GM19372 (cell line): Measurements from ENCODE around the gene PEAR1.

ENCODE experiments used
- ATAC-seq: cut with Tn5 transposase; IDR thresholded peaks from one replicate; pipeline ENCODE4 v1.9.1; 2021; ENCODE audit warnings: mild to moderate bottlenecking, low read depth, moderate library complexity; ENCODE audit not compliant: unreplicated experiment

The PEAR1 gene, protein sequence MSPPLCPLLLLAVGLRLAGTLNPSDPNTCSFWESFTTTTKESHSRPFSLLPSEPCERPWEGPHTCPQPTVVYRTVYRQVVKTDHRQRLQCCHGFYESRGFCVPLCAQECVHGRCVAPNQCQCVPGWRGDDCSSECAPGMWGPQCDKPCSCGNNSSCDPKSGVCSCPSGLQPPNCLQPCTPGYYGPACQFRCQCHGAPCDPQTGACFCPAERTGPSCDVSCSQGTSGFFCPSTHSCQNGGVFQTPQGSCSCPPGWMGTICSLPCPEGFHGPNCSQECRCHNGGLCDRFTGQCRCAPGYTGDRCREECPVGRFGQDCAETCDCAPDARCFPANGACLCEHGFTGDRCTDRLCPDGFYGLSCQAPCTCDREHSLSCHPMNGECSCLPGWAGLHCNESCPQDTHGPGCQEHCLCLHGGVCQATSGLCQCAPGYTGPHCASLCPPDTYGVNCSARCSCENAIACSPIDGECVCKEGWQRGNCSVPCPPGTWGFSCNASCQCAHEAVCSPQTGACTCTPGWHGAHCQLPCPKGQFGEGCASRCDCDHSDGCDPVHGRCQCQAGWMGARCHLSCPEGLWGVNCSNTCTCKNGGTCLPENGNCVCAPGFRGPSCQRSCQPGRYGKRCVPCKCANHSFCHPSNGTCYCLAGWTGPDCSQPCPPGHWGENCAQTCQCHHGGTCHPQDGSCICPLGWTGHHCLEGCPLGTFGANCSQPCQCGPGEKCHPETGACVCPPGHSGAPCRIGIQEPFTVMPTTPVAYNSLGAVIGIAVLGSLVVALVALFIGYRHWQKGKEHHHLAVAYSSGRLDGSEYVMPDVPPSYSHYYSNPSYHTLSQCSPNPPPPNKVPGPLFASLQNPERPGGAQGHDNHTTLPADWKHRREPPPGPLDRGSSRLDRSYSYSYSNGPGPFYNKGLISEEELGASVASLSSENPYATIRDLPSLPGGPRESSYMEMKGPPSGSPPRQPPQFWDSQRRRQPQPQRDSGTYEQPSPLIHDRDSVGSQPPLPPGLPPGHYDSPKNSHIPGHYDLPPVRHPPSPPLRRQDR

DNA sequence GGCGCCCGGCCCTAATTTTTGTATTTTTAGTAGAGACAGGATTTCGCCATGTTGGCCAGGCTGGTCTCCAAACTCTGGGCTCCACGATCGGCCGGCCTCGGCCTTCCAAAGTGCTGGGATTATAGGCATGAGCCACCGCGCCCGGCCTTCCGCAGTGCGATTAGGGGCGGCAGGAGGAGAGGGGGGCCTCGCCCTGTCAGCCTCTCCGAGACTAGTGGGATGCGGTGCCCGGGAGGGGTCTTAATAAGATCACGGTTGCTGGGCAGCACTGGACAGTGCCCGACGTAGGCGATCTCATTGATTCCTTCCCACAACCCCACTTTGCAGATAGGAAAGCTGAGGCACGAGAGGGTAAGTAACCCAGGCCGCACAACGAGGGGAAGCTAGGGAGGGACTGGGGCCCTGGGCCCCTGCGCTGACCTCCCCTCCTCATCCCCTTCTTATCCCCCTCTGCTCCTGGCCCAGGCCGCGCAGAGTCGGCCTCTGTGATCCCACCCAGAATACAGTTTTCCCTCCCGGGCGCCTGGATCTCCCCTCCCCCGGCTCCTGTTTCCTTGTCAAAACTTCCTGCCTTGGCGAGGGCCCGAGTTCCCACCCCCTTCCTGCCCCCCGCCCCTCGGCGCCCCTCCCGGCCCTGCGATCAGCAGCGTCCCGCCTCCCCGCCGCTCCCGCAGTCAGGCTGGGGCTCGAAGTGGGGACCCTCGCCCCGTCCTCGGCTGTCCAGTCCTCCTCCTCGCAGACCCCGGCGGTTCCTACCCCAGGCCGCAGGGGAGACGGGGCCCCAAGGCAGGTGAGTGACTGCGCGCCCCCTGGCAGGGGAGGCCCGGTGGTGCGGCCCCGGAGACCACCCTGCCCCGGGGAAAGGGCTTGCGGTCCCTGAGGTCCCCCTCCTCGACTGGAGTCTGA is at the start of gene PEAR1:
Gene PEAR1, plus strand, starts transcription at position 671 of the 906 bp plus-strand sequence. CDS start 10,209 bp downstream, outside the sequence.
- no peak for ATAC-seq

DNA sequence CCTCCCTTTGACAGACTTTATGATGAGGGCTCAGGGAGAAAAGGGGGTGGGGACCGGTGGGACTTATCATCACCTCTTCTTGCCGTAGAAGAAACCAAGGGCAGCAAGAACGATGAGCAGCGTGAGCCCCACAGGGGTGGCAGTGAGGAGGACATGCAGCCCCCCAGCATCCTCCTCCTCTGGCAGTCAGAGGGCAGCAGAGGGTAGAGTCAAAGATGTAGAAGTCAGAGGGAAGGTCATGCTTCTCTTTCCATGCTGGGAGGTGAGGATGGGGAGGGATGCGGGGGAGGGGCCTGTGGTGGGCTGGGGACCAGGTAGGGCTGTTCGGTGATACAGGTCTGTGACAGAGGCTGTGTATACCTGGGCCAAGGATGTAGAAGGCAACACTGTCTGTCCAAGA is 49.4 kb upstream of the PEAR1 start:
- ATAC-seq = no peak

DNA sequence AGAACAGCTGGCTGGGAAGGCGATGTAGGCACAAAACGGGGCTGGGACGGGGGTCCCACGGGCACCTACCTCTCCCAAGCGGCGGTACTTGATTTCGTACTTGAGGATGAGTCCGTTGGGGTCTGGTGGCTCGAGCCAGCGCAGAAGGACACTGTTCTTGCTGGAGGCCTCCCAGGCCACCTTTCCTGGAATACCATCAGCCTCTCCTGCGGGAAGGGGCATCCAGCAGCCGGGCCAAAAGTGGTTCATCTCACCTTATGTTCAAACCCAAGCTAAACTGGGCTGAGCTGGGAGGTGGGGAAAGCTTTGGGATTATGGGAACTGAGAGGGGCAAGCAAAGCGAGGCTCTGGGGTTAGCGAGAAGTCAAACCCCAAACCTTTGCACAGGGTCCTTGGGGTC is 48.9 kb upstream of the PEAR1 start:
- ATAC-seq = no peak

DNA sequence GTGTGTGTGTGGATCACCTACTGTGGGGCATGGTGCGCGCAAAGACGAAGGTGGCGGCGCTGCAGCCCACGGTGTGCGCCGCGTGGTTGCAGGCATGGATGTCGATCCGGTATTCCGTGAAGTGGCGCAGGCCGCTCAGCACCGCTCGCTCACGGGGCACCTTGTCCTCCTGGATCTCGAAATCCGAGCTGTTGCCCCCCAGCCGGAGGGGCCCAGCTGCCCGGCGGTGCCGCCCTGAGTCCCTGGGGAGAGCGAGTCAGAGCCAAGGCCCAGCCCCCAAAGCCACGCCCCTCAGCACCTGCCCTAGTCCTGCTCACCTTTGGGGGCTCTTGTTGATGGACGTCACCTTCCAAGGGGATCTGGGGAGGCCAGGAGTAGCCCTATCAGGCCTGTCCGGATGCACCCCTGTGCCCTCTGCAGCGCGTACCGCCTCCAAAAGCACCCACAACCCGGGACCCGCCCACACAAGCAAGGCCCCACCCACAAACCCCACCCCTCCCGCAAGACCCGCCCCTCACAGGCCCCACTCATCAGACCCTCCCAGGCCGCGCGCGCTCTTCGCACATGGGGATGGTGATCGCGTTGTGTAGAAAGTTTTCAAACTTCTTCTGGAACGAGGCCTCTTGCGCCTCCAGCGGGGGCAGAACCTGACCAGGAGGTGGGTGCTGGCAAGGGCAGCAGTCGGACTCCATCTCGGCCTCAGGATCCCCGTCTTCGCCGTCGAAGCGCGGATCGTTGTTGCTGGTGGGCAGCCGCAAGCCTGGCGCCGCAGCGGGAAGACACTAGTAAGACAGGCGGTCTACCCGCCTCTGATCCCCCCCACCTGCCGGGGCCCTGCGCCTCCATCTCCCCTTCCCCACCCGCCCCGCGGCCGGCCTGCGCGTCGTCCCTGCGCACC is 48.2 kb upstream of the PEAR1 start:
- no peak for ATAC-seq

DNA sequence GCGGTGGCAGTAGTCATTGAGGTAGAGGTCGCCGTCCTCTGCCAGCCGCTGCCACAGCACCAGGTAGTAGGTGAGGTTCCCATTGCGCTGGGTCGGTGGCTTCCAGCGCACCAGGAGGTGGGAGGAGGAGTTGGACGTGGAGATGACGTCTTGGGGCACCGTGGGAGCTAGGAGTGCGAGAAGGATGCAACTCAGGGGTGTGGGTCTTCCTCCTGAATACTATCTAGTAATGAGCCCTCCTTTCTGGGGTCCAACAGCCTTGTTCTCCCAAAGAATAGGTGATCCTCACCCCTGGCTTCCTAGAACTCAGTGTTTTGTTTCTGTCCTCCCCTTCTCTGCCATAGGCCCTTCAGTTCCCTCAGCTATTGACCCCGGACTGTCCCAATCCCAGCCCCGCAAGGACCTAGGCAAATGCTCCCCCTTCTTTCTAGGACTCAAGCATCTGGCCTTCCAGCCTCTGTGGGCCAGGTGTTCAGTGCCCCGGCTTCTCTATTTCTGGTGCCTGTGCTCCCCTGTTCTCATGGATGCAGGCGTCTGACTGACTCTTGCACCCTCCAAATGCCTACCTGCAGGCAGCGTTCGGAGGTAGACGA is 47.5 kb upstream of the PEAR1 start:
- ATAC-seq = no peak

DNA sequence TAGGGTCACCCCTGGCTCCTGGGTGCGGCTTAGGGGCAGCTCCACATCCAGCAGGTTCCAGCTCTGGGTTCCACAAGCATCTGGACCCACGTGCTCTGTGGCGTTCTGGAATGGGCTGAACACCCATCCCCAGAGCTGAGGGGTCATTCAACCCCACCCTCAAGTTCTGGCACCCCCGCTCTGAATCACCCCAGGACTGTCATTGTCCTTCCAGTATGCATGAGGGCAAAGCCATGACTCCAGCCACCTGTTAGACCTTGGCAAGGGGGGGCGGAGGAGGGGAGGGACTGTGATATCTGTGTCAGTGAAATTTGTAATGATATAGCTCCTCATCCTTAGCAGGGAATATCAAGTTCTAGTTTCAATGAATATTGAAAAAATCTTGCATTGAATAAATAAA is 46.9 kb upstream of the PEAR1 start:
- ATAC-seq = no peak

DNA sequence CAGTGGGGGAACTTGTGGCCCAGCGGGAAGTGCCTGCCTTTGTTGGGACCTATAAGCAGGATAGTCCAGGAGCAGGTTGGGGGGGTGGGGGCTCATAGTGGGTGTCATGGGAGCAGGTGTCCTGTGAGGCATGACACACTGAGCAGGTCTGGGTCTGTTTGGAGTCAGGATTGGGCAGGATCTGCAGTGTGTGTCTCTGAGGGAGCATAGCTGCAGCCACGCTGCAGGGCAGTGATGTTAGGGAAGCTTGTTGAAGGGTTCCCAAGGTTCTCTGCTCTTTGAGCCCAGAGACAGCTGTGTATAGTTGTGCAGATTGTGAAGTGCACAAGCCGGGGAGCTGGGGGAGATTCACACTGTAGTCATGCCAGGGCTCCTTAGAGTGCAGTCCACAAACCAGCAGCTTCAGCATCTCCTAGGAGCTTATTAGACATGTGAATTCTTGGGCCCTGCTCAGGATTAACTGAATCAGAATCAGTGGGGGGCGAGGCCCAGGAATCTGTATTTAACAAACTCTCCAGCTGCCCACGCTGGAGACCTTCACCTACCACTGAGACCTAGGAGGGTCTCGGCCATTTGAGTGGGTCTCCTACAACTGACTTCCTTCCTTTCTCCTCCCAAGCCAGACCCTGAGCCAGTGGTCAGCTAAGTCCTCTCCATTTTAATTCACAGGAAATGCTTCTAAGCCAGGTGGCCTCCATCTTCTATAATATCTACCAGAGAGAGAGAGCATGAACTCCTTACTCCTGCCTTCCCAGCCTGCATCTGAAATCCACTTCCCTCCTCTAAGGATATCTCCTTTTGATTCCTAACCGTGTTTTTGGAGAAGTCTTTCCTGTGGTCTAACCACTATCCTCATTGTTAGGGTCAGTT is 45.7 kb upstream of the PEAR1 start:
- no peak for ATAC-seq

DNA sequence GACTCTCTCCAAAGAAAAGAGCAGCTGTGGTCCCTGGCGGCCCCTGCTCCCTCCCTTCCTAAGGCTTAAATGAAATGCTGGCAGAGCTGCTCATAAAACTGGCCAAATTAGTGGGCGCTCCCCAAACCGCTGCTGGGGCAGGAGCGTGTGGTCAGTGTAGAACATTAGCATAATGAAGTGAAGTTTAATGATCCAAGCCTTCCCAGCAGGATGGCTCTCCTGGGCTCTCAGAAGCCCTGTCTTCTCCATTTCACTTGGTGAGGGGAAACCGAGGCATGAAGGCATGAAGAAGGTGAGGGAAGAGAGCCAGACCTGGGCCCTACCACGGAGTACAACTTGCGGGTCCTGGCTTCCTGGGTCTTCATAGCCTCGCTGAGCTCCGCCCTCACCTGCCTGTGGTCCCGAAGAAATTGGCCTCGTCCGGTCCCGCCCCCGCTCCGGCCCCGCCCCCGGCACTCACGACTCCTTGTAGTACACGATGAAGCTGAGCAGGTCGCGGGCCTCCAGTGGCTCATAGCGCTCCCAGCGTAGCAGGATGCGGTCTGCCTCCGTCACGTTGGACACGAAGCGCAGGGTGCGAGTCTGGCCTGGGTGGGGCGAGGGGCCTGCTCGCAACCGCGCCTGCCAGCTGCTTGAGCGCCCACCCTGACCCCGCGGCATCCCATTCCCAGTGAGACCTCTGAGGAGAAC is 44.9 kb upstream of the PEAR1 start:
- ATAC-seq = no peak

DNA sequence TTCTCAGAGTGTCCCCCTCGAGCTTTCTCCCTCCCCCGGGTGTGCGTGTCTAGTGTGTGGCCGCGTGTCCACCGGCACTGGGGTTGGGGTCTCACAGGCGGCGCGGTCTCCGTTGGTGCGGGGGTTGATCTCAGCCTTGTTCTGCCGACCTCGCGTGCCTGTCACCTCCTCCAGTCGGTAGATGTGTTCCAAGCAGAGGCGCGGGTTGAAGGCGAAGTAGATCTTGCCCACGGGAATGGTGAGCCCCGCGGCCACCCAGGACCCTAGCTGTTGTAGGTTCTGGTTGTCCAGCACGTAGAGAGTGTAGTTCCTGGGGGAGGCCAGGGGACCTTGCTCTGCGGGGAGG is 44.4 kb upstream of the PEAR1 start:
- ATAC-seq = no peak

DNA sequence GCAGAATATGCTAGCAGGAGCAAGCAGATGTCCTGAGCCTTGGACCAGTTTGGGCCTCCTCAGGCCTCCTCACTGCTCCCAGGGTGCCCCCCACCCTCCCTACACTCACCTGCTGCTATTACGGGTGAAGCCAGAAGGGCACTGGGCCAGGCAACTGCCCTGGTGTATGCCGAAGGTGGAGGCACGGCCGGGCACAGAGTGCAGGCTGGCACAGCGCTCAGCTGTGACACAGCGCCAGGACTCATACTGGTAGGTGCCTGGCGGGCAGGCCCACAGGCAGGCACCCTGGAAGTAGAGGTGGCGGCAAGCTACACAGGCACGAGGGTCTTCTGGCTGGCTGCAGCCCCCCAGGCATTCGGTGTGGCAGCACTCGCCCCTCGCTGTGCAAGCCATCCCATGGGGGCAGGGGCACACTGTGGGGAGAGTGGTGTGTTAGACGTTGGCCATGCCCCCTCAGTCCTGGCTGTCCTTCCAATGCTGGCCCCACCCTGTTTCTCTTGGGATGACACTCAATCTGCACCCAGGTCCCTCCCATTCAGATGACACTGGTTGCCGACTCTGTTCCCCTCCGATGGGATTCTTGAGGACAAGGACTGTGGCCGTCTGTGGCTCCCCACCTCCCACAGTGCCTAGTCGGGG is 41.6 kb upstream of the PEAR1 start:
- ATAC-seq = no peak

DNA sequence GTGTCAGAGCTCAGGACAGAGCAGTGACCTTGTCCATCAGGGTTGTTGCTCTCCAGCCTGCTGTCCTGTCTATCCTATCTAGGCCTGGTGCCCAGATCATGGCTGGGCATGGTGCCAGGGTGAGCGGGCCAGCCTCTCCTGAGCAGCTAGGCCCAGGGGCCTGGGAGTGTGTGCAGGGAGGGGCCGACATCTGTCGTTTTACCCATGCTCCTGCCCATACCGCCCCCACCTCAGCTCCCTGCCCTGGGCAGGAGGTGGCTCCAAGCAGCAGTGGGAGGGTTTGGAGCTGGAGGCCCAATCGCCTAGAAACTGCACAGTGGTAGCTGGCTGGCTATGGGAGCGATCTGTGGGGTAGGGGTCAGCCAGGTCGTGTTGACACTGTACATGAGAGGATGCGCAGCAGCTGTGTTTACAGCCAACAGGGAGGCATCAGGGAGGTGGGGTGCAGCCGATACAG is 41.1 kb upstream of the PEAR1 start:
- ATAC-seq = no peak

DNA sequence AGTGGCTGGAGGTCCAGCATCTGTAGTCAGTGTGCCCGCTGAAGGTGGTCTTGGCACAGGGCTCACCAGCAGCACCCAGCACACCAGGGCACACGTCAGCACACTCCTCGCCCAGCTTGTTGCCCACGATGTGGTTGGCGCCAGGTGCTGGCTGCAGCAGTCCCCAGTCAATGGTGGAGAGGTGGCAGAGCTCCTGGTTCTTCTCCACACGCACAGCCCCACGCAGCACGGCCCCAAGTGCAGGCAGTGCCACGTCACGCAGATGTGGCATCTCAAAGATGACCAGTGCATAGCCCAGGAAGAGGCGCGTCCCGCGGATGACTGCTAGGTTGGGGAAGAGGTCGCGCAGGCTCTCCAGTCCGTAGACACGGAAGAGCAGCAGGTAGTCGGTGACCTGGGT is 39.8 kb upstream of the PEAR1 start:
- ATAC-seq = no peak

DNA sequence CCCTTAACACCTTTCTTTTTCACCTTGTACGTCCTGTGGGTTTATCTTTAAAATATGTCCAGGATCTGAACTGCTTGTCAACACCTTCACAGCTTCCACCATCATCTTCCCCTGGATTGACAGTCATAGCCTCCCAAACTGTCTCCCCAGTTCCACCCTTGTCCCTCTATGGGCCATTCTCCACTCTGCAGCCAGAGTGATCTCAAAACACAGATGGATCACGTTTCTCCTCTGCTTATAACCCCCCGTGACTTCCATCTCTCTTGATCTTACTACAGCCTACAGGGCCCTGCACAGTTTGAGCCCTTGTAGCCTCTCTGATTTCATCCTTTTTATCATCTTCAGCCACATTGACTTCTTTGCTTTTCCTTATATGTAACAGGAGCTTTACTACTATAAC is 38.9 kb upstream of the PEAR1 start:
- ATAC-seq = no peak

DNA sequence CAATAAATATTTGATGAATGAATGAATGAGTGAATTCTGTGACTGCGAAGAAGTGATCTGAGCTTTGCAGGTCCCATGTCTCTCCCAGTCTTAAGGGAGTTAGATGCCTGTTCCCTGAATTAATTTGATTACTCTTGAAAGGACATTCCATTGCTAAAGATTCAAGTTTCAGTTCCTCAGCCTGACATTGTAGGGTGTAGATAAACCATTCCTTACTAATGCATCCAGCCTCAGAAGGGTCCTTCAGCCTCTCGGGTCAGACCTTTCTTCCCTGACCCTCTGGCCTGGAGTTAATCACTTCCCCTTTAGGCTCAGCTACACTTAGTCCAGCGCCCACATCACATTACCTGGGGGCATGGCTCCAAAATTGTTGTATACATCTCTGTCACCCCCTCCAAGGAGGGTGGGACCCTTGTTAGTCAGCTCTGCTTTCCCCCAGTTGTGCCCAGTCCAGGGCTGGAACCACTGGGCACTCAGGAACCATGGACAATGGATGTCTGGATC is 37.2 kb upstream of the PEAR1 start:
- ATAC-seq = no peak

DNA sequence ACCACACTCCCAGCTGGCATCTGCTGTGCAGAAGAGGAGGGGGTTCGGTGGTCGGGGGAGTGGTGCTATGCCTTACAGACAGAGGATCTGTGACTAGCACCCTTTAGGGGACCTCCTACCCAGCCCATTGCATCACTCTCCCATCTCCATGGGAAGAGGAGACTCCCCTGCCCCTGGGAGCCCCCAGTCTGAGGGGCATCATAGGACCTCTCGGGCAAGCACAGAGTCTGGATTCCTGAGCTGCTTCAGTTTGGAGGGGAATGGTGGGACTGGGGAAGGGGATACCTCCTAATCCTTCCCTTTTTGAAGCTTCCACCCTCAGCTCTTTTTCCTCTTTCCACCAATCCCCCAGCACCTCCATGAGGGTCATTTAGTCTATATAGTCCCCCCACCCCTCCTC is 36.0 kb upstream of the PEAR1 start:
- ATAC-seq = no peak

DNA sequence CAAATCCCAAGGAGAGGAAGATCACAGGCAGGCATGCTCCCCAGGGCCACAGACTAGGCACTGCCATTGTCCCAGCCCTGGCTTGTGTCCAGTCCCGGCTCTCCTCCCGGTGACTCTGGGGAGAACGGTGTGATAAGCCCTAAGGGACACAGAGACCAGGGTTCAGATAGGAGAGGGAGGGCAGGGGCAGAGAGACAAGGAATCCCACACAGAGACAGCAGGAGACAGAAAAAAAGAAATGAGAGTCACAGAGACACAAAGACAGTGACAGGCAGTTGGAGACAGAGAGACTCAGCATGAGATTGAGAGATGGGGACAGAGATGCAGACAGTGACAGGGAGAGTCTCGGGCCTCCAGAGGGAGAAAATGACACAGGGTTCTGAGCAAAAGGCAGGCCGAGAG is 35.0 kb upstream of the PEAR1 start:
- no peak for ATAC-seq
